Stimulated activated CD4-positive, alpha-beta T cell treated with anti-CD3 and anti-CD28 coated beads, Interleukin-1b, Interleukin-23, amount 100 ng/mL, for 24 hours (primary cell): Measurements from ENCODE around the gene PHACTR1.

Source experiments
- DNase-seq, 4 experiments: peaks; one replicate each; pipeline ENCODE4 v3.0.0-alpha.2; 2020; ENCODE audit warnings: low read depth in 4 of 4, low spot score in 1 of 4

The PHACTR1 gene

DNA sequence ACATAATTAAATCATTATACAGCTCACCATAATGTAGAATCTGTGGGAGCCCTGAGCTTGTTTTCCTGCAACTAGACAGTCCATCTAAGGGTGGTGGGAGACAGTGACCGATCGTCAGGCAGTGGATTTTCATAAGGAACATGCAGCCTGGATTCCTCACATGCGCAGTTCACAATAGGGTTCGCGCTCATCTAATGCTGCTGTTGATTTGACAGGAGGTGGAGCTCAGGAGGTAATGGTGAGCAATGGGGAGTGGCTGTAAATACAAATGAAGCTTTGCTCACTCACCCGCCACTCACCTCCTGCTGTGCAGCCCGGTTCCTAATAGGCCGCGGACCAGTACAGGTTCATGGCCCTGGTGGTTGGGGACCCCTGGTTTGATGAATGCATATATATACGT lies 470.3 kb downstream of the PHACTR1 start:
- DNase-seq, result no peak

DNA sequence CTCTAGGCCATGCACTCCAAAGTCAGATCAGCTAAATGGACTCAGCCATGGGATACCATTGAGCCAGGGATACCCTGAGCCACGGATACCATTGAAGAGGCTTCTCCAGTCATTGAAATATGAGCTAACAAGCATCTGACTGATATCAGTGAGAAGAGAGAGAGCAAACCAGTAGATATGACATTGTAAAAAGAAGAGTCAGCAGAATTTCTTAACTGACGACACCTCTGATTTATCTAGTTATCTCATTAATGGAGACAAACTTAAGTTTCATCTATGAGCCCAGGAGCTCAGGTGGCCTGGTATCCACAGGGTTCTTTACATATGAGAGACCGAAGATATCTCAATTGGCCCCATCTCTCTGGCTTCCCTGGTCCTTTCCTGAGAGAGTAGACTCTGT lies 471.1 kb downstream of the PHACTR1 start:
- DNase-seq, result no peak

DNA sequence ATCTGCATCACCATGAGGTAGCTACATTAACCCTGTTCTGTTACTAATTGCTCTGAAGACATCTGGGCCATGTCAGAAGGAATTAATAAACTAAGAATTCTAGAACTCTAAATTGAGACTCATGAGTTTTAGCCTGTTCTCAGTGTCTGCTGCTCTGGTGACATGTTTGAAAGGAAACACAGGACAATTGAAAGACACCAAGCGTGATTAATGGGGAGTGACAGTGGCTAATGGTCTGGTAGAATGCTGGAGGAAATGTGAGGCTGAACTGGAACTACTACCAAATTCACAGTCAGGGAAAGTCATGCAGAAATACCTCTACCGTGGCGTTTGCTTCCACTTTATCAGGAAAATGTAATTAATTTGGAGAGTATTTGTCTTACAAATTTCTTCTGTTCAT lies 471.7 kb downstream of the PHACTR1 start:
- no peak for DNase-seq

DNA sequence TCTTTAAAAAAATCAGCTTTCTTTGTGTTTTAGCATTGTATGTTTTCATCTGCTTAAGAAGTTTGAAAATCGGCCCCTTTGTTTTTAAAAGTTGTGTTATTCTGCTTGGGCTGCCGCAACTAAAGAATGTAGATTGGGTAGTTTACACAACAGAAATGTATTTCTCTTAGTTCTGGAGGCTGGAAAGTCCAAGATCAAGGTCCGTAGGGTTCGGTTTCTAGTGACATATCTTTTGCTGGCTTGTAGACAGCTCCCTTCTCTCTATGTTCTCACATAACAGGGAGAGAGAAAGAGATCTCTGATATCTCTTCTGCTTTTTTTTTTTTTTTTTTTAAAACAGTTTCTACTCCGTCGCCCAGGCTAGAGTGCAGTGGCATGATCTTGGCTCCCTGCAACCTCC lies 473.1 kb downstream of the PHACTR1 start:
- no peak for DNase-seq

DNA sequence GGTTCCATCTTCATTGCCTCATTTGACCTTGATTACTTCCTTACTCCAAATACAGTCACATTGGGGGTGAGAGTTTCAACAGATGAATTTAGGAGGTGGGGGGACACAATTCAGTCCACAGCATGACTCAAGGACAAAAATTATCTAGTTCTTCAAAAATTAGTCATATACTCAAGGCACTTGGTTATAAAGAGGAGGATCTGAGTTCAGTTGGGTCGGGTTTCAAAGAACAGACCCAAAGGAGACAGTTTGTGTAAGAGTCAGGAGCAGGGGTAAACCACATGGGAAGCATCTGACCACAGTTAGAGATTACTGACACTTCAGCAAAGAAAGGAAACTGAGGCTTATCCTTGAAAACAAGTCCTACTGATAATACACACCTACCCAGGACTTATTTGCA lies 473.8 kb downstream of the PHACTR1 start:
- no peak for DNase-seq

DNA sequence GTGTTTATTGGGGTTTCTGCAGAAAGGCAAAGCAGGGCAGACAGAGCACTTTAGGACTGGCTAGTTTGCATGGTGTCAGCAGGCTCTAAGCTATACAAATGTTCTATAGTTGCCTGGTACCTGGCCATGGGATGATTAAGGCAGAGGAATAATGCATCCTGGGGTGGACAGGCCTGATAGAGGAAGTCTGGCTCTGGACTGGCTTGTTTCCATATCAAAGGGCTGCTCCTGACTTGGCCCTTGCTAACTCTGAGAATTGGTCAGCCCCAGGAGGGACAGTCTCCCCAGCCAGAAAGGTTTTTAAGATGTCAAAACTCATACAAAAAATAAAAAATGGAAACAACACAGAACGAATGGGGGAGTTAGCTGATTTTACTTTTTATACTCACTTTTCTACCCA lies 474.9 kb downstream of the PHACTR1 start:
- no peak for DNase-seq

DNA sequence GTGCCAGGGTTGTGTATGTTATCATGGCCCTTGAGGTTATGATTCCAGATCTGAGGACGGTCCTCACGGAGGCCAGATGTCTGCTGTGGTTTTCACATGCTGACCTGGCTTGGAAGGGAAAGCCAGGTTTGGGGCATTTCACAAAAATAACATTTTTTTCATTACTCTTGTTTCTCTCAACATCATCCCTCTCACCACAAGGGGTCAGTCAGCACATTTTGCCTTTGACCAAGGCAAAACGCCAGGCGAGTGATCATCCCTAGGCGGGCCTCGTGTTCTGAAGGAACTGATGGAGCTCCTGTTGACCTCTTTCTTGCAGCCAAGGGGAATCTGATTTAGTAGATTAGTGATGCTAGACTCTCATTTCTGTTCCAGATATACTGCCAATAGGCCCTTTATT lies 478.3 kb downstream of the PHACTR1 start:
- no peak for DNase-seq

DNA sequence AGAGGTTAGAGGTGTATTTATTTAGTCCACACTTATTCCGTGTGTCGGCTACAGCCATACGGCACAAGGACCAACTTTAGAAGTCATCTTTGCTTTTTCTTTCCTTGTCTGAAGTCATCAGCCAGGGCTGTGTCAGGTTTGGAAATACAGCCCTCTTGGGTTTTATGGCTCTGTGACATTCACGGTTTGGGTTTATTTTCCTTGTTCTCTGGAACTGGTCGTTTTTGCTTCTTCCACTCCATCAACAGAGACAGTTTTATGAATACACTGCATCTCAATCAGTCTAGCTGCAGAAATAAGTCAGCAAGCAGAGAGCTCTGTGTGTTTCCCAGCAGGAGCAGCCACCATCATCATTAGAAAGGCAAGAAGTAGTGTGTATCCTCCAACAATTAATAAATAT lies 479.2 kb downstream of the PHACTR1 start:
- DNase-seq, result no peak

DNA sequence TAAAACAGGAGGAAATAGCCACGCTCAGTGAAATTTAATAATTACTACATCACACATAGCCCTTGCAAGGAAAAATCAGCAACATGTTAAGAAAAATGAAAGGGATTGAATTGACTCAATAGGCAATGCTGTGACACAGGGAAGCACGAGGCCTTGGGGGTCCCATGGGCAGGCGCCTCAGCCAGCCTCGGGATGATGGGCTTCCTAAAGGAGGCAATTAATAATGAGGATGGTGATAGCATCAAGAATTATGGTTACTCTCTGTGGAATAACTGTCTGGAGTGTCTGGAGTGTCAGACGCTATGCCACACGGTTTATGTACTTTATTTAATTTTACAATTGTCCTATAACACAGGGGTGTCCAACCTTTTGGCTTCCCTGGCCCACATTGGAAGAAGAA lies 481.6 kb downstream of the PHACTR1 start:
- no peak for DNase-seq

DNA sequence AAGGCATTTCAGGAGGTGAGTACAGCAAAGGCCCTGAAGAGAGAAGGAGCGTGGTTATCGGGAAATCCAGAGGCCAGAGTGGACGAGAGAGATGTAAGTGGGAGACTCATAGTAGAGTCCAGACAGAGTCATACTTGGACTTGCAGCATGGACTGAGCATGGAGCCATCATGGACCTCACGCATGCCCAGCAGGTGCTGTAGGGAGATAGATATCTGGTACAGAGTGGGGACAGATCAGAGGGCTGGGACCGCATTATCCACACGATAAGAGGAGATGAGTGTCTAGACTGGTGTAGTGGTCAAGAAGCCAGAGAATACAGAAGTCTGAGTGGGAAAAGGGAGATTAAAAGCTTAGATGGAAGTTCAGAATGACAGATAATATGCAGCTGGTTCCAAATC lies 484.8 kb downstream of the PHACTR1 start:
- no peak for DNase-seq

DNA sequence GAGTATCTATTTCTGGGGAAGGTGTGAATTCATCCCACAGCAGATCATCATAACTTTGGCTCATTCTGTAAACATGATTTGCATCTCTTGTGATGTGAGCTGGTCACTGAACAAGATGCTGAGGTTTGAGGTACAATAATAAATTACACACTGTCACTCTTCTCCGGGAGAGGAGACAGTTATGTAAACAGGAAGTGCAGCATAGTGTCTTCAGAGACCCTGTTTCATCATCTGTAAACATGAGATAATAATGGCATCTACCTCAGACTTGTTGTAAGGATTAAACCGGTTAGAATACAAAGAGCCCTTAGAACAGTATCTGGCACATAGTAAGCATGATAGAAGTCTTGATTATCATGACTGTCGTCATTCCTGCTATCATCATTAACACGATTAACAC lies 486.6 kb downstream of the PHACTR1 start:
- no peak for DNase-seq

DNA sequence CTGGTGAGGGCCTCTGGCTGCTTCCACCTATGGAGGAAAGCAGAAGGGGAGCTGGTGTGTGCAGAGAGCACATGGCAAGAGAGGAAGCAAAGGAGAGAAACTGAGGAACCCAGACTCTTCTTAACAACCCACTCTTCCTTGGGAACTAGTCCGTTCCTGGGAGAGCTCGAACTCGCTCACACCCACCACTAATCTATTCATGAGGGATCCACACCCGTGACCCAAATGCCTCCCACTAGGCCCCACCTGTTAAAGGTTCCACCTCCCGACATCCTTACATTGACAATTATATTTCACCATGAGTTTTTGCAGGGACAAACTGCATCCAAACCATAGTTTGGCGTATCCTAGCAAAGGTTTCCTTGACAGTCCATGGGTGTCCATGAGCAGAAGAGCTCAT lies 488.5 kb downstream of the PHACTR1 start:
- DNase-seq, result no peak

DNA sequence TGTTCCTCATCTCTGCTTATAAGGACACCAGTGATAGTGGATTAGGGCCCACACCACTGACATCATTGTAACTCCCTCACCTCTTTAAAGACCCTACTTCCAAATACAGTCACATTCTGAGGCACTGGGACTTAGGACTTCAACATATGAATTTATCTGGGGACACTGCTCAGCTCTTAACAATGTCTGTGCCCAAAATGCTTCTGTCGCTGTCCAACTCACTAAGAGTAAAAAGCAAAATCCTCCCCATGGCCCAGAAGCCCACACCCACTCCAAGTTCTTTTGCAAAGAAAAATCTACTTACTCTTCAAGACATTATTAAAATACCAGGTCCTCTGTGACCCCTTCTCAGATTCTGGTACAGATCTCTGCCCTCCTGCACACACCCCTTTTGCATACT lies 495.5 kb downstream of the PHACTR1 start:
- no peak for DNase-seq

DNA sequence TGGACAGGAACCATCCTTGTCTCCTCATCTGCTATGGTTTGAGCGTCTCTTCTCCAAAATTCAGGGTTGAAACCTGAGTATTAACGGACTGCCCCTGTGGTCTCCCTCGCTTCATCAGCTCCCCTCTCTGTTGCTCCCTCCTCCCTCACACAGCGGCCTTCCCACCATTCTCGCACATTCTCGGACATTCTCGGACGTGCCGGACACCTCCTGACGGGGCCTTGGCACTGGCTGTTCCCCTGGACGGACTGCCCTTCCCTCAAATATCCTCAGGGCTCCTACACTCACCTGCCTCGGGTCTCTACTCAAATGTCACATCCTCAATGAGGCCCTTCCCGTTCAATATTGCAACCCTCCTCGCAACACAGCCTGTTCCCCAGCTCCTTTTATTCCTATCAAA lies 496.0 kb downstream of the PHACTR1 start:
- no peak for DNase-seq

DNA sequence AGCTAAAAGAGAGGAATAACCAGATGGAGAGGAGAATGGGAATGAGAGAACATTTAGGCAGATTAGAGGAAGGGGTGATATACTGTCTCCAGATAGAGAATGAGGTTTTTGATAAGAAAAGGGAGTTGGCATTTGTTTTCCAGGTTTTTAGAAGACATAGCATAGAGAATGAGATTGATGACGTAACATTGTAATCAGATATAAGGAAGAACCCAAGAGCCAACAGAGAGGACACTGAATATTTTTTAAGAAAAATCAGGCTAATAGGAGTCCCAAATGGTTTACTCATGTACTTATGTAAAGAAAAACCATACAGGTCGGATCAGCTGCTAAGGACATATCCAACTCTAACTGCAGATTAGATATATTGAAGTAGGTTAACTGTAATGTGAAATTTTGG lies 498.8 kb downstream of the PHACTR1 start:
- no peak for DNase-seq

DNA sequence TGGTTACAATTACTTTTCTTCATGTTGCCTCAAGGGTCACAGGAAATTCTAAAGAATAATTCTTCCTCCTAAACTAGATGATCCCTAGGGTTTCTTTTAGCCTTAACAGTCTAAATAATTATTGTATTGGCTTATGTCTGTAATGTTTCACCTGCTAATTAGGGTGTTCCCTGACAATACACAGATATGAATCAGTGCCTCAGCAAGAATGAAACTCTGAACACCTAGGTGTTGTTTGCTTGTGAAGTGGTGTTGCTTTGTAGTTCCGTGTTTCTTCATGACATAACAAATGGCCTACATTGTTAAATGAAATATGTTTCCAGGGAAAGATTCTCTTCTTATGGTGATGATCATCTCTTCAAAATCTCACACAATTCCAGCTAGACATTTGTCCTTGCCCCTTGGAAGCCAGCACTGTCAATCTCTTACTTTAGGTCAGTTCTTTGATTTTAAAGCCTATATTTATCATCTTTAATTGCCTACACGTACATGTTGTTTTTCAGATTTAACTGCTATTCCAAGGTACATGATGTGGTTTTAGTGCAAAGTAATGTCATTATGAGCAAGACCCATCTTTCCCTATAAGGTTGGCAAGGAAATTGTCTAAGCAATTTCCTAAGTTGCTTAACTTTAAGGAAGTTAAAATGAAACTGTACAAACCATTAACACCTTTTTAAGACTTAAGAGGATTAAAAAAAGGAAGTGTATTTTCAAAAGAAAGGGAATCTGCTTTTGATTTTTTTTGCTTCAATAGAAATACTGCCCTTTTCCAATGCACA lies 499.9 kb downstream of the PHACTR1 start:
- DNase-seq, result no peak

DNA sequence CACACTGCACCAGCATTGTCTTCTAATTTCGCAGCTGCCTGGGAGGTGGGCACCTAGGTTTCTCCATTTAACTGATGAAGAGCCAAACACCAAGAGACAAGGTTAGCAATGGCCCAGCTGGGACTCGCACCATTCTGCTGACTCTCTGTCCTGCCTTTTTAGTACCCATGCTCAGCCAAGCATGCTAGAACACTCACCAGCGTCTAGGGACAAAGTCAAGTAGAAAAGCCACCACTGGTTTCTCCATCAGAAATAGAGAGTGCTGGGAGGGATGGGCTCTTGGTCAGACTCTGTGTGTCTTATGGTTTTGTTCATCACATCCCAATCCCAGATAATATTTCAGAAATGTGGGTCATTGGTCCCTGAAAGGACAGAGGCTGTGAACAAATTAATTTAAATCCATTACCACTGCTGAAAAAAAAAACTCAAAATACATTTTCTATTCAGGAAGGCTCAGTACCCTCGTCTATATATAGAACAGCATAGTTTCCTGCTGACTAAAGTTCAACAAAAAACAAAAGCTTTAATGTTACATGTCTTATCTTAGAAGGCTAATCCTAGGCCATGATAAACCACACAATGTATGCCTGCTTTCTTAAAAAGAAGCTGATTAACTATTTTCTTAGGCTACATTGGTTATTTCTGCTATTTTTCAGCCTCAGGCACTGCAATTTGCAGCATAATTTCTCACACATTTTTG lies 500.8 kb downstream of the PHACTR1 start:
- DNase-seq, result no peak

DNA sequence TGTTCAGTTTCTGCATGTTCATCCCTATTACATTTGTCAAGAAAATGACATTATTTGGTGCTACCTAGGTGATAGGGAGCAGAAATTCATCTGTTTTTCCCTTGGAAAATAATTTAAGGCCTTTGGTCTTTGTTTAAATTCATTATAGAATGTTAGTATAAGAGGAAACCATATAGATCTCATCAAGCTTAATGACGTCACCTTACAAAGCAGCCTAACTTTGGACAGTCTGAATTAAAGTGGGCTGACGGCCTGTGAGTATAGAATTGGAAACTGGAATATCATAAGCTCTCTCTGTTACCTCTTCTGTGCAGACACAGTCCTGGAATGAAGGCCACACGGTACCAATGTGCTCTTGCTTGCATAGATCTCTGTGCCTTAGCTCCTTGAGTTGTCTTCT lies 503.7 kb downstream of the PHACTR1 start:
- DNase-seq, result no peak

DNA sequence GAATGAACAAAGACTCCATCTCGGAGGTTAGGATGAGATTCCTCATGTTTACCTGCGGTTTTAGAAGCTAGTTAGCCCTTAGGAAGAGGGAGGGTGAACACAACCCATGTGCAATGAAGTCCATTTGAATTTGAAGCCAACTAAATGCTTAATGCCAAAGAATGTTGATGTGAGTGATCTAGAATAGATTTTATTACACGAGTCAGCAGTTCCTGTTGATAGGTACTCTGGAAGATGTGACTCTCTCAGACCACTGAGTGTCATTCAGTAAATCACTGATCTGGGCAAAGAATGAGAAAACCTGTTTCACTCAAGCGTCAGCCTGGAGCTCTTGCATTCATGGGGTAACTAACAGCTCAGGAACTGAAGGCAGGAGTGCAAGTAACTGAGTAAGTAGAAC lies 505.5 kb downstream of the PHACTR1 start:
- no peak for DNase-seq

DNA sequence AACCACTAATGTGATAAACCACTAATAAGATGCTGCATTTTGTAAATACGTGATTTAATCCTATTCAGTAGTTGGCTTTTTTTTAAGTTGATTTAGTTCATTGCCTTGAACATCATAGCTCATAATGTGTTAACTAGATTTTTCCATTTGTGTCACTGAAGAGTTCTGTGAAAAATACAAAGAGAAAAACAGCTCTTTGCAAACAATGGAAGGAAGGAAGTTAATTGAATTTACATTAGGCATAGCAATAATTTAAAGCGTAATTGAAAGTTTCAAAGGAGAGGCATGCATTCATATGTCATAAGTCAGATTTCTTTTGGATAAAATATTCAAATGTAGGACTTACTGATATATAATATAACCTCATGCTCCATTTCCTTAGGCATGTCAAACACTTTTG lies 509.5 kb downstream of the PHACTR1 start:
- no peak for DNase-seq

DNA sequence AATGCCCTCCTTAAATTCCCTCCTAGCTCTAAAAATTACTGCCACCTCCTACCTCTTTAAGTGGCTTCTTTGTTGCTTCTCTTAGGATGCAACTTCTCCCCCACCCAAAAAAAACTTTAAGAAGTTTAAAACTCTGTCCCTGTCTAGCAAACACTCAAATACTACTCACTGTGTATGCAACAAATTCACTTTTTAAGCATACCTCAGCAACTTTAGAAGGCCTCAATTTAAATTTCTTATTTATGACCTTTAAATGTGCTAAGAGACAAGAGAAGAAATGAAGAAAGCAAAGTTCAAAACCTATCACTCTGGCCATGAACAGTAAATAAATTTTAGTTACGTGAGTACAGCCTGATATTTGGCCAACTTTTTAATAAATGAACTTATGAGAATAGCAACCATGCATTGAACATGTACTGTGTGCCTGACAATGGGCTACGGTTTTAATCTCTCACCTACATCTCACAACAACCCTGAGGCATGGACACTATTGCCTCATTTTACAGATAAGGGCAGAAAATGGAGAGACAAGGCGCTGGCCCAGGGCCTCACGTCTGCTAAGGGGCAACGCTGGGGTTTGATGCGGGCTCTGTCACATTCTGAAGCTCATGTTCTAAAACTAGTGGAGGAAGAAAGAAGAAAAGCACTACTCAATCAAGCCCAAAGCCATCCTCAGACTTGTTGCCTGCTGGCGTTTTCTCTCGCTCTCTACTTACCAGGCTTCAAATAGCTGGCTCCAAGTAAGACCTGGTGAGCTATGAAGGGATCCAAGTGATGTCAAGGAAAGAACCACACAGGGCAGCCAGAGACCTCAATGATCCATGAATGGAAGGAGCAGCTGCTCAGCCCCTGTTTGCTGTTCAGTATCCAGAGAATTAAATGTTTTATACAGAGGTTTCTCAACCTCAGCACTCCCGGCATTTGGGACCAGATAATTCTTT lies 512.0 kb downstream of the PHACTR1 start:
- DNase-seq, result no peak
